ENCODE measurements around the gene GARIN1A. TPM values are rescaled to one million over a fixed set of nuclear protein-coding genes. Genes with fewer than 3 reads are reported as not detected.

The GARIN1A gene
- polyA plus RNA-seq, 2 donors: 0.80 to 2.1 TPM

- peaks cover 0 to 3% of the 10 kb centered on the region in 2 donors for H3K9me3 ChIP-seq (ENCODE audit: control insufficient read depth in 2 of 2, insufficient read depth in 1 of 2, low read depth in 1 of 2, low read length in 1 of 2)
- H3K4me1 ChIP-seq (ENCODE audit: control insufficient read depth in 2 of 2, insufficient read depth in 2 of 2, low read length in 1 of 2): peaks cover 4 to 8% of the 10 kb centered on the region in 2 donors
- H3K4me3 ChIP-seq (ENCODE audit: low read depth in 1 of 2, low read length in 2 of 2): no peak overlapping the region
- 67% methylated on average over 7 of the region's 7 CpGs for WGBS, 2 donors
- H3K27me3 ChIP-seq (ENCODE audit: control insufficient read depth in 1 of 2, insufficient read depth in 2 of 2, low read length in 2 of 2): peaks cover 2 to 5% of the 10 kb centered on the region in 2 donors
- H3K36me3 ChIP-seq (ENCODE audit: control insufficient read depth in 2 of 2, insufficient read depth in 2 of 2, low read length in 1 of 2): no peaks in the 10 kb centered on the region
- no peak overlapping the region for H3K27ac ChIP-seq (ENCODE audit: low read depth in 2 of 2, low read length in 1 of 2)
Observed at GRCh38 chr7:128692623-128693270, 20.7 kb downstream of the GARIN1A start.

DNA sequence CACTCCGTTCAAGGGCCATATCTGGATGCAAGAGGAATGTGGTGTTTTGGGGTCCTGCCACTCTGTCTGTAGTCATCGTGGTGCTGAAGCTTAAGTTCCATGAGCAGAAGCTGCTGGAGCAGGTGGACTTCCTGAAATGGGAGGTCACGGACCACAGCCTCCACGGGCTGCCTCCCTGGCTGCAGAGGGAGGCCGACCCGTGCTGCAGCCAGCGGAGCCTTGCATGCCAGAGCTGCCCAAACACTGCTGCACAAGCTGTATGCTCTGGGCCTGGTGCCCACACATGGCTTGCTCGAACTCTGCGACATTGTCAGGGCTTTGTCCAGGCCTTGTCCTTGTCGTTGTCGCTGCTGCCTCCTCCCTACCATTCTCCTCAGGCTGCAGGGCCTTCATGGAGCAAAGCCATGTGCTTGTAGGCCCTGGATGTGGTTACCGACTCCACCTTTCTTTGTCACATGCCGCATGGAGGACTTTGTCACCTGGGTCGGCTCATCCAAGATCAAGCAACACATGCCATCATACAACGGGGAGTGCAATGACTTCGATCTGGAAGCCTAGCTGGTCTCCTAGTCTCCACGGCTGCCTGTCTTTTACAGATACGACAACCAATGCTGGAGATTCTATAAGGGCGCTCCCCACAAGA, 21.4 kb downstream of the GARIN1A start:
- H3K27ac ChIP-seq (ENCODE audit: low read depth in 2 of 2, low read length in 1 of 2): no peak overlapping the region
- 88 to 90% methylated on average over 19 of the region's 19 CpGs for WGBS, 2 donors
- peaks cover 0 to 3% of the 10 kb centered on the region in 2 donors for H3K9me3 ChIP-seq (ENCODE audit: control insufficient read depth in 2 of 2, insufficient read depth in 1 of 2, low read depth in 1 of 2, low read length in 1 of 2)
- H3K4me1 ChIP-seq (ENCODE audit: control insufficient read depth in 2 of 2, insufficient read depth in 2 of 2, low read length in 1 of 2): peaks cover 4 to 8% of the 10 kb centered on the region in 2 donors
- no peak overlapping the region for H3K4me3 ChIP-seq (ENCODE audit: low read depth in 1 of 2, low read length in 2 of 2)
- peaks cover 2 to 5% of the 10 kb centered on the region in 2 donors for H3K27me3 ChIP-seq (ENCODE audit: control insufficient read depth in 1 of 2, insufficient read depth in 2 of 2, low read length in 2 of 2)
- no peaks in the 10 kb centered on the region for H3K36me3 ChIP-seq (ENCODE audit: control insufficient read depth in 2 of 2, insufficient read depth in 2 of 2, low read length in 1 of 2)

GRCh38 chr7:128694738-128695137, 22.6 kb downstream of the GARIN1A start:
- peaks cover 2 to 5% of the 10 kb centered on the region in 2 donors for H3K27me3 ChIP-seq (ENCODE audit: control insufficient read depth in 1 of 2, insufficient read depth in 2 of 2, low read length in 2 of 2)
- H3K4me3 ChIP-seq (ENCODE audit: low read depth in 1 of 2, low read length in 2 of 2): no peak overlapping the region
- WGBS, 2 donors: 39 to 40% methylated on average over 2 of the region's 2 CpGs
- peaks cover 4 to 8% of the 10 kb centered on the region in 2 donors for H3K4me1 ChIP-seq (ENCODE audit: control insufficient read depth in 2 of 2, insufficient read depth in 2 of 2, low read length in 1 of 2)
- no peaks in the 10 kb centered on the region for H3K36me3 ChIP-seq (ENCODE audit: control insufficient read depth in 2 of 2, insufficient read depth in 2 of 2, low read length in 1 of 2)
- H3K9me3 ChIP-seq (ENCODE audit: control insufficient read depth in 2 of 2, insufficient read depth in 1 of 2, low read depth in 1 of 2, low read length in 1 of 2): peaks cover 0 to 3% of the 10 kb centered on the region in 2 donors
- no peak overlapping the region for H3K27ac ChIP-seq (ENCODE audit: low read depth in 2 of 2, low read length in 1 of 2)

- Histone ChIP-seq H3K27me3 (ENCODE audit: control insufficient read depth in 1 of 2, insufficient read depth in 2 of 2, low read length in 2 of 2) (peaks cover 2 to 5% of the 10 kb centered on the region in 2 donors), H3K27ac (ENCODE audit: low read depth in 2 of 2, low read length in 1 of 2) (no peak overlapping the region), H3K36me3 (ENCODE audit: control insufficient read depth in 2 of 2, insufficient read depth in 2 of 2, low read length in 1 of 2) (no peaks in the 10 kb centered on the region), H3K9me3 (ENCODE audit: control insufficient read depth in 2 of 2, insufficient read depth in 1 of 2, low read depth in 1 of 2, low read length in 1 of 2) (peaks cover 0 to 3% of the 10 kb centered on the region in 2 donors), H3K4me3 (ENCODE audit: low read depth in 1 of 2, low read length in 2 of 2) (peak overlapping the region in 1 of 2 donors; percentile 32), H3K4me1 (ENCODE audit: control insufficient read depth in 2 of 2, insufficient read depth in 2 of 2, low read length in 1 of 2) (peaks cover 4 to 8% of the 10 kb centered on the region in 2 donors)
- 4 to 5% methylated on average over 36 to 37 of the region's 37 CpGs for WGBS, 2 donors
Observed at GRCh38 chr7:128697302-128697905, 25.3 kb downstream of the GARIN1A start.

DNA sequence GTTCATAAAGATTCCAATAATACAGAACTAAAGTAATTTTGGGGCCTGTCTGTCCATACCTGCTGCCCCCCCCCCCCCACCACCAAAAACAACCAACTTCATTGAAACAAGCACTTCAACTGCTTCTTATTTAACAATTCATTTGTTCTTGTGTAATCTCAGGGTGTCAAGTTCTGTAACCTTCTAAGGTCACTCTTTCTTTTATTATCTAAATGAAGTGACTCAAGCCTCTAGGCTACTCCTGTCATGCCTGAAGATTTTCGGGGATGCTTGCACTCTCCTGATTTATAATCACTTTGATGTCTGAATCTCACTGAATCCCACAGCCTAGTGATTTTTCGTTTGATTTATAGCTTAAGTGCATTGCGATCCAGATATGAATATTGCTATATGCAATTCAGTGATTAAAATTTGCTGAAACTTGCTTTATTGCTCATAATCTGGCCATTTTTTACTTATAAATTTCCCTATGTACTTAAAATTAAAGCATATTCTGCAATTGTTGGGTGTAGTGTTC, 27.2 kb downstream of the GARIN1A start:
- no peaks in the 10 kb centered on the region for H3K36me3 ChIP-seq (ENCODE audit: control insufficient read depth in 2 of 2, insufficient read depth in 2 of 2, low read length in 1 of 2)
- 64 to 75% methylated on average over 3 of the region's 3 CpGs for WGBS, 2 donors
- no peaks in the 10 kb centered on the region for H3K9me3 ChIP-seq (ENCODE audit: control insufficient read depth in 2 of 2, insufficient read depth in 1 of 2, low read depth in 1 of 2, low read length in 1 of 2)
- peaks cover 2 to 5% of the 10 kb centered on the region in 2 donors for H3K27me3 ChIP-seq (ENCODE audit: control insufficient read depth in 1 of 2, insufficient read depth in 2 of 2, low read length in 2 of 2)
- H3K4me3 ChIP-seq (ENCODE audit: low read depth in 1 of 2, low read length in 2 of 2): no peak overlapping the region
- no peak overlapping the region for H3K27ac ChIP-seq (ENCODE audit: low read depth in 2 of 2, low read length in 1 of 2)
- peaks cover 4 to 8% of the 10 kb centered on the region in 2 donors for H3K4me1 ChIP-seq (ENCODE audit: control insufficient read depth in 2 of 2, insufficient read depth in 2 of 2, low read length in 1 of 2)

DNA sequence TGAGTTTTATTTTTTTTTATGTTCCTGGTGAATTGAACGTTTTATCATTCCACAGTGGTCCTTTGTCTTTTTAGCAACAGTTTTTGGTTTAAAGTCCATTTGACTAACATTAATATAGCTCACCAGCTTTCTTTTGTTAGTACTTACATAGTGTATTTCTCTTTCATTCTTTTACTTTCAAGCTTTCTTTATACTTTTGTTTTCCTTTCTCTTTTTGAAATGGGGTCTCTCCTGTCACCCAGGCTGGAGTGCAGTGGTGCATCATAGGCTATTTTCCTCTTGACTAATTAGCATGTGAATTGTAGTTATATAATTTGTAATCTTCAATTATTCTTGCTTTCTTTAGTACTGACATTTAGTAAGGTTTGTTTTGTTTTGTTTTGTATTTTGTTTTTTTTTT, 27.8 kb downstream of the GARIN1A start:
- Histone ChIP-seq H3K36me3 (ENCODE audit: control insufficient read depth in 2 of 2, insufficient read depth in 2 of 2, low read length in 1 of 2) (no peaks in the 10 kb centered on the region), H3K9me3 (ENCODE audit: control insufficient read depth in 2 of 2, insufficient read depth in 1 of 2, low read depth in 1 of 2, low read length in 1 of 2) (no peaks in the 10 kb centered on the region), H3K27me3 (ENCODE audit: control insufficient read depth in 1 of 2, insufficient read depth in 2 of 2, low read length in 2 of 2) (peaks cover 2 to 5% of the 10 kb centered on the region in 2 donors), H3K27ac (ENCODE audit: low read depth in 2 of 2, low read length in 1 of 2) (no peak overlapping the region), H3K4me1 (ENCODE audit: control insufficient read depth in 2 of 2, insufficient read depth in 2 of 2, low read length in 1 of 2) (peaks cover 4 to 8% of the 10 kb centered on the region in 2 donors), H3K4me3 (ENCODE audit: low read depth in 1 of 2, low read length in 2 of 2) (no peak overlapping the region)
- WGBS, 2 donors: 61 to 67% methylated on average over 1 of the region's 1 CpG

DNA sequence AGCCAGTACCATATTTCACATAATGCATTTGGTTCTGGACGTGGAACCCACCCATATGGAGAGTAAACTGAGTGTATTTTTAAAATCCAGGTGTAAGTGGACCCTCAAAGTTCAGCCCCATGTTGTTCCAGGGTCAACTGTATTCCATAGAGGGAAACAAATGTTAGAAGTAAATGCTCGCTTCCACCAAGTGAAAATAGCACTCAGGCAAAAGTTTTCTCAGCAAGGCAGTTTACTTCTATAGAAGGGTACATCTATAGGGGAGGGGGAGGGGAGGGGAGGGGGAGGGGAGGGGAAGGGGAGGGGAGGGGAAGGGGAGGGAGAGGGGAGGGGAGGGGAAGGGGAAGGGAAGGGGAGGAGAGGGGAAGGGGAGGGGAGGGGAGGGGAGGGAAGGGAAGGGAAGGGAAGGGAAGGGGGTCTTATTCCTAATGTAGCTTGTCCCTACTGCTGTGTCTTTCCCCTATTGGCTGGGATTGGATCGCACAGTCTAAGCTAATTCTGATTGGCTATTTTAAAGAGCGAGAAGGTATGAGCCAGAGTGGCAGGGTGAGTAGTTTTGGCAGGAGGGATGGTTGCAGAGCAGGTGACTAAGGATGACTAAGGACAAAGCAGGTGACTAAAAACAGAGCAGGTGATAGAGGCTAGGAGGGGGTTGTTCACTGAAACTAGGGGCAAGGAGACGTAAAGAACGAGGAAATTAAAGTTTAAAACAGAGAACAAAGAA, 29.1 kb downstream of the GARIN1A start:
- Histone ChIP-seq H3K4me1 (ENCODE audit: control insufficient read depth in 2 of 2, insufficient read depth in 2 of 2, low read length in 1 of 2) (peaks cover 4 to 8% of the 10 kb centered on the region in 2 donors), H3K27me3 (ENCODE audit: control insufficient read depth in 1 of 2, insufficient read depth in 2 of 2, low read length in 2 of 2) (peaks cover 2 to 5% of the 10 kb centered on the region in 2 donors), H3K9me3 (ENCODE audit: control insufficient read depth in 2 of 2, insufficient read depth in 1 of 2, low read depth in 1 of 2, low read length in 1 of 2) (no peaks in the 10 kb centered on the region), H3K4me3 (ENCODE audit: low read depth in 1 of 2, low read length in 2 of 2) (no peak overlapping the region), H3K27ac (ENCODE audit: low read depth in 2 of 2, low read length in 1 of 2) (no peak overlapping the region), H3K36me3 (ENCODE audit: control insufficient read depth in 2 of 2, insufficient read depth in 2 of 2, low read length in 1 of 2) (no peaks in the 10 kb centered on the region)
- 66 to 72% methylated on average over 6 of the region's 6 CpGs for WGBS, 2 donors

DNA sequence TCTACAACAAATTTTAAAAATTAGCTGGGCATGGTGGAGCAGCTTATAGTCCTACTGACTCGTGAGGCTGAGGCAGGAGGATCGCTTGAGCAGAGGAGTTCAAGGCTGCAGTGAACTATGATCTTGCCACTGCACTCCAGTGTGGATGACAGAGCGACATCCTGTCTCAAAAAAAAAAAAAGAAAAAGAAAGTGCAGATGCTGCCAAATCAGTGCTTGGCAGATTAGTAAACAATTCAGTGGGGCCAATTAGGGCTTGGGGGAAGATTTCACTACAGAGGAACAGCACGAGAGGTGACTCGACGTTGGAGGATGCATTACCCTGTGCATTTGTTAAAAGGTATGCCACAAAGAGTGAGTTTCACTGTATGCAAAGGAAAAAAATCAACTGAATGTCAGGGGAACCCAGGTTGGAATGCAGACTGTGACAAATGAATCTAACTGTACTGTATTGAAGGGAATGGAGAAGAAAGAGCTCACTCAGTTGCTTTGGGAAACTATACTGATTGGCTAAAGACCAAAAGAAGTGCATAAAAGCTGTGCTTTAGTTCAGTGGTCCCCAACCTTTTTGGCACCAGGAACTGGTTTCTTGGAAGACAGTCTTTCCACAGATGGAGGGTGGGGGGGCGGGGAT, 31.6 kb downstream of the GARIN1A start:
- WGBS, 2 donors: 50 to 51% methylated on average over 7 of the region's 7 CpGs
- H3K27ac ChIP-seq (ENCODE audit: low read depth in 2 of 2, low read length in 1 of 2): no peak overlapping the region
- H3K4me3 ChIP-seq (ENCODE audit: low read depth in 1 of 2, low read length in 2 of 2): no peak overlapping the region
- H3K27me3 ChIP-seq (ENCODE audit: control insufficient read depth in 1 of 2, insufficient read depth in 2 of 2, low read length in 2 of 2): no peaks in the 10 kb centered on the region
- H3K36me3 ChIP-seq (ENCODE audit: control insufficient read depth in 2 of 2, insufficient read depth in 2 of 2, low read length in 1 of 2): no peaks in the 10 kb centered on the region
- no peaks in the 10 kb centered on the region for H3K4me1 ChIP-seq (ENCODE audit: control insufficient read depth in 2 of 2, insufficient read depth in 2 of 2, low read length in 1 of 2)
- no peaks in the 10 kb centered on the region for H3K9me3 ChIP-seq (ENCODE audit: control insufficient read depth in 2 of 2, insufficient read depth in 1 of 2, low read depth in 1 of 2, low read length in 1 of 2)

- no peaks in the 10 kb centered on the region for H3K36me3 ChIP-seq (ENCODE audit: control insufficient read depth in 2 of 2, insufficient read depth in 2 of 2, low read length in 1 of 2)
- WGBS, 2 donors: 69 to 70% methylated on average over 3 of the region's 3 CpGs
- no peak overlapping the region for H3K4me3 ChIP-seq (ENCODE audit: low read depth in 1 of 2, low read length in 2 of 2)
- no peak overlapping the region for H3K27ac ChIP-seq (ENCODE audit: low read depth in 2 of 2, low read length in 1 of 2)
- no peaks in the 10 kb centered on the region for H3K9me3 ChIP-seq (ENCODE audit: control insufficient read depth in 2 of 2, insufficient read depth in 1 of 2, low read depth in 1 of 2, low read length in 1 of 2)
- H3K4me1 ChIP-seq (ENCODE audit: control insufficient read depth in 2 of 2, insufficient read depth in 2 of 2, low read length in 1 of 2): no peaks in the 10 kb centered on the region
- H3K27me3 ChIP-seq (ENCODE audit: control insufficient read depth in 1 of 2, insufficient read depth in 2 of 2, low read length in 2 of 2): no peaks in the 10 kb centered on the region
Observed at GRCh38 chr7:128705891-128706333, 33.8 kb downstream of the GARIN1A start.
